IPS-20b (cell line): ENCODE data around the gene CENPW.
A peak's percentile ranks its signal among the peaks of the same experiment; 100 is the strongest.

ENCODE experiments used
- H3K27ac ChIP-seq: one replicate; pipeline ENCODE4 v1.5.1; 2013; ENCODE audit warnings: low read length
- H3K27me3 ChIP-seq: 2 replicates; pipeline ENCODE4 v1.6.1; 2013; ENCODE audit warnings: mild to moderate bottlenecking, low read length, inconsistent platforms; ENCODE audit not compliant: insufficient read depth
- H3K36me3 ChIP-seq: 2 replicates; pipeline ENCODE4 v1.6.1; 2013; ENCODE audit warnings: low read depth, mild to moderate bottlenecking, inconsistent platforms, low read length, moderate library complexity; ENCODE audit not compliant: insufficient read depth
- H3K4me1 ChIP-seq: 2 replicates; pipeline ENCODE4 v1.6.1; 2013; ENCODE audit warnings: mild to moderate bottlenecking, control low read depth, inconsistent platforms, low read length, moderate library complexity; ENCODE audit not compliant: insufficient read depth
- H3K4me3 ChIP-seq: 2 replicates; pipeline ENCODE4 v1.5.1; 2013; ENCODE audit warnings: mild to moderate bottlenecking, low read length, inconsistent platforms
- H3K9ac ChIP-seq: 2 replicates; pipeline ENCODE4 v1.6.1; 2013; ENCODE audit warnings: low read depth, mild to moderate bottlenecking, inconsistent platforms, low read length, moderate library complexity
- H3K9me3 ChIP-seq: 2 replicates; pipeline ENCODE4 v1.6.1; 2013; ENCODE audit warnings: mild to moderate bottlenecking, low read depth, low read length, inconsistent platforms; ENCODE audit not compliant: insufficient read depth

Gene CENPW

DNA sequence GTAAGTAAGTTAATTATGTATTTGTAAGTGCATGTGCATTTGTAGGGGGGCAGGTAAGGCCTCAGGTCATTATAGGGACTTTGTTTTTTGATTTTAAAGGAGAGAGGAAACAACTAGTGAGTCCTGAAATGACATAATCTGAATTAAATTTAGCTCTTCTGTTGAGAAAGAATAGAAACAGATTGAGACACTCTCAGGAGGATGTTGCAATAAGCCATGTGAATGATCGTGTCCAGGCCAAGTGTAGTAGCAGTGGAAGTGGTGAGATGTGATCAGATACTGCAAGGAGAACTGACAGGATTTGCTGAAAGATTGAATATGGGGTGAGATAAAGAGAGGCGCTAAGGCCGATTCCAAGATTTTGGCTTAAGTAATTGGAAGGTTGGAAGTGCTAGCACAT is 2.6 kb upstream of the CENPW start:
- Histone ChIP-seq H3K9me3 (no peaks in the 10 kb centered on the region), H3K4me1 (peaks cover 13% of the 10 kb centered on the region), H3K36me3 (no peaks in the 10 kb centered on the region), H3K27me3 (no peaks in the 10 kb centered on the region), H3K9ac (no peak overlapping the region), H3K27ac (no peak overlapping the region), H3K4me3 (no peak overlapping the region)

DNA sequence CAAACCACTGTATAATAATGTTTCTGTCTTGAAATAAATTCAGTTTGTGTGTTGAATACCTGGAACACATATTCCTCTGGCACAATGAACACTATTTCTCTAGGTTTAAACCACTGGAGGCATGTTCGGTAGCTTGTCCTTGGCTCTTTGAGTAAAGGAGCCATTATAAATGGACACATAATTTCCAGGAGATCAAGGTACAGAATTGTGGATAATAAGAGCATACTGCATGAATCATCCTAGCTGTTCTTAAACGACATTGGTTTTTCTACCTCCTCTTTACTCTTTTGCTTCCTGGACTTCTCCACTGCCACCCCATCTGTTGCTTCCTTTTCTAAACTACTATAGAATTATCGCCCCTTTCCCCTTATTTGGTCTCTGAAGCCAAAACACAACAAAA is 1.2 kb downstream of the CENPW start:
- Histone ChIP-seq H3K27ac (no peak overlapping the region), H3K9me3 (no peaks in the 10 kb centered on the region), H3K4me1 (peaks cover 14% of the 10 kb centered on the region), H3K9ac (peak overlapping the region; percentile 92; the same call in 1 of the 2 replicates), H3K4me3 (peak overlapping the region; percentile 92), H3K36me3 (0 out of 2 replicates have a peak, but pooled peaks cover 1% of the 10 kb centered on the region), H3K27me3 (no peaks in the 10 kb centered on the region)

GRCh38 chr6:126344181-126344580 is 4.3 kb downstream of the CENPW start:
- Histone ChIP-seq H3K27me3 (no peaks in the 10 kb centered on the region), H3K4me3 (no peak overlapping the region), H3K4me1 (peaks cover 14% of the 10 kb centered on the region), H3K27ac (no peak overlapping the region), H3K9ac (no peak overlapping the region), H3K36me3 (peaks cover 21% of the 10 kb centered on the region; the same call in 1 of the 2 replicates), H3K9me3 (no peaks in the 10 kb centered on the region)

GRCh38 chr6:126351960-126352359 is 12.0 kb downstream of the CENPW start:
- no peak overlapping the region for H3K9ac ChIP-seq
- H3K4me3 ChIP-seq, result no peak overlapping the region

DNA sequence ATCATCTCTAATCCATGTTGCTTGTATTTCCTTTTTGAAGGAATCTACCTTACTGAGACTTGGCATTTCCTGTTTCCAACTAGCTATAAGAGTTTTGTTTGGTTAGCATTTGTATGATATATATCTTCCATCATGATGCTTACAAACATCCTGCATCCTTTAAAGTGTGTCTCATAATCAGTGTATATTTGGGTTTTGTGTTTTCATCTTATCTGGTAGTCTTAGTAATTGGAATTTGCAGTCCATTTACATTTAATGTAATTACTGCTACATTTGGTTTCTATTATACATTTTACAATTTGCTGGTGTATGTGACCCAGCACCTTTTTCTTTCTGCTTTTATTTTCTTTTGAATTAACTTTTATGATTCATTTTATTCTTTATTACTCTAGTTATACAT is 12.6 kb downstream of the CENPW start:
- H3K4me3 ChIP-seq, result no peak overlapping the region
- no peaks in the 10 kb centered on the region for H3K9me3 ChIP-seq
- H3K27ac ChIP-seq, result no peak overlapping the region
- no peaks in the 10 kb centered on the region for H3K27me3 ChIP-seq
- no peak overlapping the region for H3K9ac ChIP-seq
- H3K4me1 ChIP-seq, result no peaks in the 10 kb centered on the region
- peaks cover 22% of the 10 kb centered on the region for H3K36me3 ChIP-seq

More at GRCh38 chr6:126351960-126352359, 12.0 kb downstream of the CENPW start:
- Histone ChIP-seq H3K27ac (no peak overlapping the region), H3K27me3 (no peaks in the 10 kb centered on the region), H3K4me1 (no peaks in the 10 kb centered on the region), H3K9me3 (no peaks in the 10 kb centered on the region), H3K36me3 (peaks cover 27% of the 10 kb centered on the region)

- Histone ChIP-seq H3K27me3 (no peaks in the 10 kb centered on the region), H3K4me3 (no peak overlapping the region), H3K27ac (no peak overlapping the region), H3K36me3 (no peaks in the 10 kb centered on the region), H3K4me1 (no peaks in the 10 kb centered on the region), H3K9me3 (no peaks in the 10 kb centered on the region), H3K9ac (no peak overlapping the region)
Observed at GRCh38 chr6:126356526-126356925, 16.6 kb downstream of the CENPW start.

- no peak overlapping the region for H3K4me3 ChIP-seq
- no peak overlapping the region for H3K9ac ChIP-seq
- no peaks in the 10 kb centered on the region for H3K27me3 ChIP-seq
- H3K9me3 ChIP-seq, result no peaks in the 10 kb centered on the region
- H3K27ac ChIP-seq, result no peak overlapping the region
- H3K36me3 ChIP-seq, result no peaks in the 10 kb centered on the region
- H3K4me1 ChIP-seq, result no peaks in the 10 kb centered on the region
Observed at GRCh38 chr6:126359936-126360537, 20.1 kb downstream of the CENPW start.

DNA sequence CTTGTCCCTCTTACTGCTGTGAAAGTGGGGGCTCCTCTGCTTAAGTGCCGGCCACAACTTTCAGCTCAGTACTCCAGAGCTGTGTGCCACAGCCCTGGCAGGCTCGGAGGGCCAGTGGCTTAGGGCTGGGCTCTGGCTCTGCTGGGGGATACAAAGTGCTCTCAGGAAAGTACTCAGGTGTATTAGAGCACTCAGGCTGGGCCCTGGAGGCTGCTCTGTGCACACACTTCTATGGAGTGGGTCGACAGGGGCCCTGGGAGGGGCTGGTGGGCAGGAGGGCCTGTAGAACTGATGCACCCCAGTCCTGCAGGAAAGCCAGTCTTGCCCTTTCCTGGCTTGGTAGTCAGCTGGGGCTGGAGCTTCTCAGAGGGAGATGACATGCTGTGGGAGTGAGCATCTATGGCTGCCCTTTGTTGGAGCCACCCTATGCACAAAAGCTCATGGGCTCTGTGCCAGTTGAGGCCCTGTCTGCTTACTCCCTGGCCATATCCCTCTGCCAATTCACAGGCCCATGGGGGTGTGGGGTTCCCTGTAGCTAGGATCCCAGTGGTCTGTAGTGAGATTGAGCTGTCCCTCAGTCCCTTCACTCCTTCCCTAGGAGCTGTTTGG is 22.0 kb downstream of the CENPW start:
- no peaks in the 10 kb centered on the region for H3K27me3 ChIP-seq
- H3K36me3 ChIP-seq, result no peaks in the 10 kb centered on the region
- H3K4me1 ChIP-seq, result no peaks in the 10 kb centered on the region
- H3K9ac ChIP-seq, result no peak overlapping the region
- no peaks in the 10 kb centered on the region for H3K9me3 ChIP-seq
- no peak overlapping the region for H3K4me3 ChIP-seq
- H3K27ac ChIP-seq, result no peak overlapping the region

DNA sequence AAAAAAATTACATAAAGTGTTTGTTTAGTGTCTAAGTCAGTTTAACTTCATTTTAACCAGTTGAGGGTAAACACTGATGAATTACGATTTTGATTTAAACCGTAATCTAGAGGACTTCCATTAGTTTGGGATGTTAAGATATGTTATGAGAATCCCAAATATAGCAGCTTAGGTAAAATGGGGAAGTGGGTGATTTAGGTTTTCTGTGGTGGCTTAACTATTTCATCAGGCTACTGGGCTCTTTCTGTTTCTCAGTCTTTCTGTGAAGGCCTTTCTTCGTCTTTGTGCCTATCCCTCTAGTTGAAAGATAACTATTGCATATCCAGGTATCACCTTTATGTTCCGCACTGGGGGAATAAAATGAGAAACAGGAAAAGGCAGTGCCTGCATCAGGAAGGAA is 27.9 kb downstream of the CENPW start:
- H3K4me3 ChIP-seq, result no peak overlapping the region
- H3K36me3 ChIP-seq, result no peaks in the 10 kb centered on the region
- H3K9me3 ChIP-seq, result no peaks in the 10 kb centered on the region
- no peak overlapping the region for H3K27ac ChIP-seq
- H3K27me3 ChIP-seq, result no peaks in the 10 kb centered on the region
- no peaks in the 10 kb centered on the region for H3K4me1 ChIP-seq
- no peak overlapping the region for H3K9ac ChIP-seq

GRCh38 chr6:126372626-126373025 is 32.7 kb downstream of the CENPW start:
- Histone ChIP-seq H3K4me1 (peaks cover 7% of the 10 kb centered on the region), H3K27ac (no peak overlapping the region), H3K9ac (no peak overlapping the region), H3K4me3 (no peak overlapping the region), H3K36me3 (0 out of 2 replicates have a peak, but pooled peaks cover 6% of the 10 kb centered on the region), H3K9me3 (no peaks in the 10 kb centered on the region; the same call in 1 of the 2 replicates), H3K27me3 (no peaks in the 10 kb centered on the region)

DNA sequence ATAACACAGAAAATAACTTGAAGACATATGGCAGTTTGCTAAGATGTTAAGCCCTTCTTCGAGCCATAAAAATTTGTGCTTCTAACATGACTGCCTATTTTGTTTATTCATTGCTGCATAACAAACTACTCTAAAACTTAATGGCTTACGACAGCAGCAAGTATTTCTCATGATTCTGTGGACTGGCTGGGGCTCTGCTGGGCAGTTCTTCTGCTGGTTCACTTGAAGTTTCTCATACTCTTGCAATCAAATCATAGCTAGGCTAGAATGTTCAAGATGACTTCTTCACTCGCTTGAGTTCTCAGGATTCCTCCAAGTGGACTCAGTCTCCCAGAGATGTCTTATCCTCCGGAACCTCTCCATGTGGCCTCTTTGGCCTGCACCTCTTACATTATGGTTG is 33.4 kb downstream of the CENPW start:
- Histone ChIP-seq H3K9ac (no peak overlapping the region), H3K4me3 (no peak overlapping the region), H3K36me3 (0 out of 2 replicates have a peak, but pooled peaks cover 6% of the 10 kb centered on the region), H3K27ac (no peak overlapping the region), H3K9me3 (no peaks in the 10 kb centered on the region; the same call in 1 of the 2 replicates), H3K4me1 (peaks cover 7% of the 10 kb centered on the region), H3K27me3 (no peaks in the 10 kb centered on the region)

- Histone ChIP-seq H3K4me1 (peaks cover 7% of the 10 kb centered on the region), H3K4me3 (no peak overlapping the region), H3K9me3 (no peaks in the 10 kb centered on the region; the same call in 1 of the 2 replicates), H3K9ac (no peak overlapping the region), H3K27ac (no peak overlapping the region), H3K27me3 (no peaks in the 10 kb centered on the region), H3K36me3 (0 out of 2 replicates have a peak, but pooled peaks cover 6% of the 10 kb centered on the region)
Observed at GRCh38 chr6:126374372-126374771, 34.5 kb downstream of the CENPW start.
